HG02763 (cell line): ENCODE measurements around the gene REEP3.
"Not testable (repeated sequence)": the region's sequence is repeated elsewhere in the genome, so short reads cannot be mapped to it uniquely, and the experiment has no call there.

Experiments used
- ATAC-seq: cut with Tn5 transposase; IDR thresholded peaks from one replicate; pipeline ENCODE4 v1.9.1; 2021; ENCODE audit warnings: mild to moderate bottlenecking, moderate library complexity; ENCODE audit not compliant: unreplicated experiment

Gene REEP3

GRCh38 chr10:63628526-63629362, 107.5 kb downstream of the REEP3 start:
- peak; percentile 33 for ATAC-seq

- ATAC-seq = peak; percentile 40
Measured at GRCh38 chr10:63629363-63630084, 108.3 kb downstream of the REEP3 start.

GRCh38 chr10:63630085-63630930, 109.1 kb downstream of the REEP3 start:
- peak; percentile 60 for ATAC-seq

- no peak for ATAC-seq
Measured at GRCh38 chr10:63630931-63631680, 109.9 kb downstream of the REEP3 start.

- no peak for ATAC-seq
Measured at GRCh38 chr10:63631991-63632390, 110.8 kb downstream of the REEP3 start.

- ATAC-seq = no peak
Measured at GRCh38 chr10:63633677-63634487, 112.7 kb downstream of the REEP3 start.

- no peak for ATAC-seq
Measured at GRCh38 chr10:63634488-63635065, 113.4 kb downstream of the REEP3 start.

- no peak for ATAC-seq
Measured at GRCh38 chr10:63636812-63637211, 115.6 kb downstream of the REEP3 start.

- no peak for ATAC-seq
Measured at GRCh38 chr10:63637901-63638327, 116.7 kb downstream of the REEP3 start.

- ATAC-seq = no peak
Measured at GRCh38 chr10:63641366-63641765, 120.2 kb downstream of the REEP3 start.

- ATAC-seq = no peak
Measured at GRCh38 chr10:63641799-63642198, 120.6 kb downstream of the REEP3 start.

GRCh38 chr10:63642808-63643207, 121.6 kb downstream of the REEP3 start:
- no peak for ATAC-seq

- ATAC-seq = no peak
Measured at GRCh38 chr10:63644418-63645142, 123.4 kb downstream of the REEP3 start.

- ATAC-seq = no peak
Measured at GRCh38 chr10:63645195-63645594, 124.0 kb downstream of the REEP3 start.

GRCh38 chr10:63646491-63646890, 125.3 kb downstream of the REEP3 start:
- no peak for ATAC-seq

- no peak for ATAC-seq
Measured at GRCh38 chr10:63651864-63652263, 130.7 kb downstream of the REEP3 start.

- no peak for ATAC-seq
Measured at GRCh38 chr10:63653747-63654146, 132.5 kb downstream of the REEP3 start.

GRCh38 chr10:63657761-63658160, 136.6 kb downstream of the REEP3 start:
- ATAC-seq = no peak

- not testable (repeated sequence) for ATAC-seq
Measured at GRCh38 chr10:63660941-63661340, 139.7 kb downstream of the REEP3 start.
